HG03457 (cell line): ENCODE data around the gene GSTM1.

Experiments used
- ATAC-seq: cut with Tn5 transposase; IDR thresholded peaks from one replicate; pipeline ENCODE4 v1.9.1; 2021; ENCODE audit warnings: moderate number of reproducible peaks; ENCODE audit not compliant: unreplicated experiment

The GSTM1 gene

DNA sequence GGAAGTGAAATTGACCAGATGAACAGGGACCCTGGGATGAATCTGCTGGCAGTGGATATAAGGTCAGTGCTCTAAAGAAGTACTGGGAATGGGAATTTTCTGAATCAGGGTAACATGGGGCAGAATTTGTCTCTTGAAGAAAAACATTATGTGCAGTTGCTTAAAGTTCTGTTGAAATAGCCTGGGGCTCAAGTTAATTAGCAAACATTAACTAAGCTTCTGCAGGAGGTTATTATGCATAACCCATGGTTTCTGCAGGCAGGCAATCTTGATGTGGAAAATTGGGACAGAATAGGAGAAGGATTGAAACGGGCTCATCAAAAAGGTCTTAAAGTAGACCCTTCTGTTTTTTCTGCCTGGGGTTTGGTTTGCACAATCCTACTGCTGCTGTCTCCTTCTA, 38.4 kb downstream of the GSTM1 start:
- no peak for ATAC-seq

GRCh38 chr1:109726728-109727373, 39.2 kb downstream of the GSTM1 start:
- ATAC-seq = no peak

DNA sequence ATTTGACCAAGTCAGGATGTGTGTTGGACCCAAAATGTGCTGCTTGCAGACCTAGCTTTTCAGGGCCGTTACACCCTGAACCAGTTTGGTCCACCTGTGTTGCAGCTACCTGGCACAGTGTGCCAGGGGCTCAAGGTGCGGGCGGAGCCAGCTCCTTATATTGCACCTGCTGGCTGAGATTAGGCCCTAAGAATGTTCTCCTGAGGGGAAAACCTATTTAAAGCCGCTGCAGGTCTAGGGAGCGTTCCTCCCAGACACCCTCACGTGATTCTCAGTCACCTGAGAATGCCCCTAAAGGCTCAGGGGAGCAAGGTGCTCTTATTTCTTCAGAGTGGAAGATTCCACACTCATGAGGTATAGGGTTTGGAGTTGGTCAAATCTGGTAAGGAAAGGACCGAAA, 41.3 kb downstream of the GSTM1 start:
- no peak for ATAC-seq

DNA sequence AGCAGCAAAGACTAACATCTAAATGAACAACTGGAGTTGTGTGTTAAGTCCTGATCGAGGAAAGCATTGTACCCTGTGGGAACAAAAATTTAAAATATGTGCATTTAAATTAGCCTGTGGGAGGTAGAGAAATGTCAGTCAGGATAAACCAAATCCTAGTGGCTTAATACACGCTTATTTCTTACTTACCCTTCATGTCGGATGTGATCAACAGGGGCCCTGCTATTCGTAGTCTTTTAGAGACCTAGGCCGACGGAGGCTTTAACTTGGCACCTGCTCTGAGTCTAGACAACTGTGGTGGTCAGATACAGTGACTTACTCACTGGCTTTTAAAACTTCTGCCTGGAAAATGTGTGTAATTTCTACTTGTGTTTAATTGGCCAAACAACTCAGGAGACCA, 43.0 kb downstream of the GSTM1 start:
- no peak for ATAC-seq

GRCh38 chr1:109732390-109732881, 44.8 kb downstream of the GSTM1 start:
- ATAC-seq = no peak

- no peak for ATAC-seq
Observed at GRCh38 chr1:109733236-109733870, 45.7 kb downstream of the GSTM1 start.

DNA sequence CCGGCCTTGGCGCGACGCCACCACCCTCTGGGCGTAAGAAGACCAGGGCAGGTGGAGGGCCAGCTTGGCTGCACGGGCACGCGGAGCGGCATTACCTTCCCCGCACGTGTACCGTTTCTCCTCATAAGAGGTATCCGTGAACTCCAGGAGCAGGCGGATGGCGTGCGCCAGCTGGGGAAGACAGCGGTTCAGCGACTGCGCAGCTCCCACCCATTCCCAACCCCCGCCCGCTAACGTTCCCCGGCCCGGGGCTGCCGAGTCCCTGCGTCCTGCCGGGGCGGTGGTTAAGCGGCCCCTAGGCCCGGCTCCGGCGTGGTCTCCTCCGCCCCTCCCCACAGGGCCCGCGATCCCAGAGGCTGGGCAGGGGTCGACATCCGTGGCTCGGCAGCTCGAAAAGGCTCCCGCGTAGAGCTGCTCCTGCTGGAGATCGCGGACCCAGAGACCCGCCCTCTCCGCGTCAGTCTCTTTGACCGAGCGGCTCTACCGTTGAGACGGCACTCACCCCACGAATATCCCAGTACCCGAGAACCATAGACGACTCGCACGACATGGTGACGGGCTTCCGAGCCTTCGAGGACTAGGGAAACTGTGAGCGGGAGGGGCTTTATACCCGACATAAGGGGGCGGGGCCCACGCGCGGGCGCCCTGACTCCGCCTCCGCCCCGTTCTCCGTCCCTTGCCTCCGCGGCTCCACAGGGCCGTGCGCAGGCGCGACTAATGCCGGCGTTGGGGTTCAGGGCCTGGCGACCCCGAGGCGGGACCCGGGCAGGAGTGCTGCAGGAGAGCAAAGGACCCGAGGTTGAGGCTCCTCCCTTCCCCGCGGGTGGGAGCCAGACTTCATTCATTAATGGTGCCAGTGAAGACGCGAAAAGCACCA, 52.4 kb downstream of the GSTM1 start:
- no peak for ATAC-seq

DNA sequence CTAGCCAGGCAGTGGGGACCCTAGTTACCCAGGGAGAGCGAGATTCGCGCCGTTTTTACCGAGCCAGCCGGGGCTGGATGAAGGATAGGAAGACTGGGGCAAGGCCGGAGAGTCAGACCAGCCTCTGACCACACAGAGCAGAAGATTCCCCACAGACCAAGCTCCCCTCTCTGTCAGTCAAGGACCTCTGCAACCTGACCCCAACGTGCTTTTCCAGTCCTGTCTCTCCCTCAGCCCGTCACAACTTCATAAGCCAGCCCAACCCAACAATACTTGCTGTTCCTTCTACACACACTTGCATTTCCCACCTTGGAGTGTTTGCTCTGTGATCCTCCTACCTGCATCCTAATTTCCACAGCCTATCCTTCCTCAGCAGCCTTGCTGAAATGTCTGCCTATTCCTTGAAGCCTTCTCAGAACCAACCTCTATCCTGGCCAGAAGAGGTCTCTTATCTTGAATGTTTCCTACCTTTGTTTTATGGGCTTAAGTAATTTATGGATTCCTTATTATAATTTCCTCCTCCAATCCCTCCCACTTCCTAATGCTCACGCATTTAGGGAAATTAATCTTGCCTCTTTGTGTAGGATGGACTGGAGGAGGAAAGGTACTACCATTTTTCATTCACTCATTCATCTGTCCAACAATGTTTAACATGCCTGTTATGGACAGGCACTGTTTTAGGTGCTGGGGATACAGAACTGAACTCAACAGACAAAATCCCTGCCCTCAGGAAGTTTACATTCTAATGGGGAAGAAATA, 53.2 kb downstream of the GSTM1 start, which contains the start of gene GSTM3:
Gene GSTM3 (minus strand): TSS at position 424 of the 759 bp plus-strand sequence. CDS start 751 bp downstream, outside the sequence.
- no peak for ATAC-seq
